K562 (cell line): Measurements from ENCODE around the gene COMMD4. TPM values are rescaled to one million over a fixed set of nuclear protein-coding genes. Genes with fewer than 3 reads are reported as not detected.

Experiments used
- JUNB ChIP-seq: fragments of 450-650 bp; formaldehyde crosslinking; conservative IDR thresholded peaks from 2 replicates; pipeline ENCODE4 v1.4.0; 2020; ENCODE audit warnings: mild to moderate bottlenecking
- NFE2L1 ChIP-seq: fragments of 450-650 bp; IDR thresholded peaks from 2 replicates; pipeline ENCODE4 v1.6.1; 2016; ENCODE audit warnings: missing genetic modification characterization, low read depth, mild to moderate bottlenecking, missing compliant biosample characterization, moderate library complexity, borderline replicate concordance
- NR4A1 ChIP-seq, 2 experiments: fragments of 250-450 bp in 1 of 2; fragments of 450-650 bp in 1 of 2; sonication (Bioruptor Pico) in 1 of 2; IDR thresholded peaks; 2 replicates each; pipeline versions ENCODE4 v1.4.0 to v1.6.1; 2016 to 2020; ENCODE audit warnings: mild to moderate bottlenecking in 2 of 2, missing compliant biosample characterization in 1 of 2, missing genetic modification characterization in 1 of 2, moderate library complexity in 1 of 2
- POLR2H ChIP-seq: IDR thresholded peaks from 2 replicates; pipeline ENCODE4 v1.6.1; 2016; ENCODE audit warnings: missing genetic modification characterization, low read depth, mild to moderate bottlenecking, control low read depth, missing compliant biosample characterization, moderate library complexity
- SMAD1 ChIP-seq: fragments of 150-350 bp; IDR thresholded peaks from 2 replicates; pipeline ENCODE4 v1.6.1; 2014; ENCODE audit warnings: low read length, low read depth; ENCODE audit not compliant: partially characterized antibody
- ZC3H8 ChIP-seq: fragments of 450-650 bp; IDR thresholded peaks from 2 replicates; pipeline ENCODE4 v1.6.1; 2017
- polyA plus RNA-seq, 8 experiments: library from polyadenylated mRNA; depleted of rRNA in 4 of 8; stranded (reverse) in 5 of 8; unstranded in 3 of 8; fragments of >200 nt; fragmentation: Nextera tagmentation in 2 of 8; fragmentation: Illumina TruSeq in 1 of 8; extraction: Ambion mirVana in 2 of 8; extraction: Trizol in 1 of 8; gene quantifications; 2 replicates each; pipeline versions ENCODE4 v1.2.1 to v1.2.3, GENCODE V29; 2011 to 2014; ENCODE audit warnings: inconsistent platforms in 1 of 8, missing spikeins in 1 of 8
- total RNA-seq, 7 experiments: library from RNA; depleted of rRNA in 6 of 7; stranded (reverse); fragments of >200 nt in 6 of 7; fragmentation: Illumina TruSeq in 2 of 7; extraction: Trizol in 2 of 7; gene quantifications; 2 replicates each; pipeline versions ENCODE4 v1.2.1 to v1.2.3, GENCODE V29; 2011 to 2021; ENCODE audit warnings: low replicate concordance in 1 of 7
- TF ChIP-seq, protein P1 (sequence below): fragments of 450-650 bp; IDR thresholded peaks from 2 replicates; pipeline ENCODE4 v1.6.1; 2016; ENCODE audit warnings: missing biosample characterization, missing genetic modification characterization
- TF ChIP-seq, protein P2 (sequence below): sonication (generic); formaldehyde crosslinking; IDR thresholded peaks from 2 replicates; pipeline ENCODE4 v1.8.1; 2023; ENCODE audit warnings: mild to moderate bottlenecking, missing genetic modification reagents
- TF ChIP-seq, protein P3 (sequence below): fragments of 200-600 bp; sonication (generic); IDR thresholded peaks from one replicate; pipeline ENCODE4 v1.6.1; 2012; ENCODE audit warnings: mild to moderate bottlenecking, low read depth, low read length, inconsistent platforms
- TF ChIP-seq, protein P4 (sequence below): fragments of 450-650 bp; IDR thresholded peaks from 2 replicates; pipeline ENCODE4 v1.6.1; 2017; ENCODE audit warnings: mild to moderate bottlenecking, moderate library complexity

The COMMD4 gene
- total and polyA plus RNA-seq, 9 of the 15 experiments (the other 6 are each of a cell fraction or from before 2014, with no cell fraction given): 20.4 to 140 (median 63.9) TPM

DNA sequence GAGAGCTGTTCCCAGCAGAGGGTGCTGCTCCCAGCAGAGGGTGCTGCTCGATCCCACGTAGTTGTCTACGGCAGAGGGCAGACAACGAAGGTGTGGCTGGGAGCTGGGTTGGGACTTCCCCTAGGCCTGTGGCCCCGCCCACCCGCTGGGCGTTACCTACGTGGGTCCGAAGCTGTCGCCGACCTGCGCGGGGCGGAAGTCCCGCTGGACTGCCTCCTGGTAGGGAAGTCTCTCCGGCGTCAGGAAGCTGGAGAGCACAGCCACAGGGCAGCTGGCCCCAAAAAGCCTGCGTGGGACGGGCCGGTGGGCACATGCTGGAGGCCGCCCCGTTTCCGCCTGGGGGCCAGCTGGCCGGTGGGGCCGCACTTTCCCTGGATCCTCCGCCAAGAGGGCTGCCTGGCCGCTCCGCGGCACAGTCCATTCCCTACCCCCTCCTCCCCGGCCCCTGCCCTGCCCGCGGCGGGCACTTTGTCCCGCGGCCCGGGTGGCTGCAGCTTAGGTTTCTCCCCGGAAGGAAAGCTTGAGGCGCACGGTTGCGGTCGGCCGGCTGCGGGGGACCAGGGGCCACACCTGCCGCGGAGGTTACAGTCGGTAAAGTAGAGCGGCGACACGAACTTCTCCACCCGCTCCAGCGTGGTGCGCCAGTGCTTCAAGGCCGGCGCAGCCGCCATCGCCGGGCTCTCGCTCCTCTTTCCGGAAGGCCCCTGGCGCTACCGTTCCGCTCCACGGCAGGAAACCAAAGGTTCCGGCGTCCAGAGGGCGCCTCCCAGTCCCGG is 32.2 kb downstream of the COMMD4 start, which contains the start of gene MAN2C1 (continued):
- TF ChIP-seq, protein P1, sequence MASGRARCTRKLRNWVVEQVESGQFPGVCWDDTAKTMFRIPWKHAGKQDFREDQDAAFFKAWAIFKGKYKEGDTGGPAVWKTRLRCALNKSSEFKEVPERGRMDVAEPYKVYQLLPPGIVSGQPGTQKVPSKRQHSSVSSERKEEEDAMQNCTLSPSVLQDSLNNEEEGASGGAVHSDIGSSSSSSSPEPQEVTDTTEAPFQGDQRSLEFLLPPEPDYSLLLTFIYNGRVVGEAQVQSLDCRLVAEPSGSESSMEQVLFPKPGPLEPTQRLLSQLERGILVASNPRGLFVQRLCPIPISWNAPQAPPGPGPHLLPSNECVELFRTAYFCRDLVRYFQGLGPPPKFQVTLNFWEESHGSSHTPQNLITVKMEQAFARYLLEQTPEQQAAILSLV (tag): no peak
- peak; percentile 19 for TF ChIP-seq SMAD1
- TF ChIP-seq ZC3H8: no peak
- TF ChIP-seq, protein P2, sequence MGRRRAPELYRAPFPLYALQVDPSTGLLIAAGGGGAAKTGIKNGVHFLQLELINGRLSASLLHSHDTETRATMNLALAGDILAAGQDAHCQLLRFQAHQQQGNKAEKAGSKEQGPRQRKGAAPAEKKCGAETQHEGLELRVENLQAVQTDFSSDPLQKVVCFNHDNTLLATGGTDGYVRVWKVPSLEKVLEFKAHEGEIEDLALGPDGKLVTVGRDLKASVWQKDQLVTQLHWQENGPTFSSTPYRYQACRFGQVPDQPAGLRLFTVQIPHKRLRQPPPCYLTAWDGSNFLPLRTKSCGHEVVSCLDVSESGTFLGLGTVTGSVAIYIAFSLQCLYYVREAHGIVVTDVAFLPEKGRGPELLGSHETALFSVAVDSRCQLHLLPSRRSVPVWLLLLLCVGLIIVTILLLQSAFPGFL: peak; percentile 99
- TF ChIP-seq NR4A1 (CRISPR knock-in tag; IDR thresholded peaks at IDR 0.05): no peak
- 0 out of 2 replicates have a peak, but pooled peaks have one; percentile 60 for TF ChIP-seq NR4A1 (tag; IDR thresholded peaks at IDR 0.05)
- peak; percentile 89 for TF ChIP-seq POLR2H (tag)
- TF ChIP-seq, protein P3, sequence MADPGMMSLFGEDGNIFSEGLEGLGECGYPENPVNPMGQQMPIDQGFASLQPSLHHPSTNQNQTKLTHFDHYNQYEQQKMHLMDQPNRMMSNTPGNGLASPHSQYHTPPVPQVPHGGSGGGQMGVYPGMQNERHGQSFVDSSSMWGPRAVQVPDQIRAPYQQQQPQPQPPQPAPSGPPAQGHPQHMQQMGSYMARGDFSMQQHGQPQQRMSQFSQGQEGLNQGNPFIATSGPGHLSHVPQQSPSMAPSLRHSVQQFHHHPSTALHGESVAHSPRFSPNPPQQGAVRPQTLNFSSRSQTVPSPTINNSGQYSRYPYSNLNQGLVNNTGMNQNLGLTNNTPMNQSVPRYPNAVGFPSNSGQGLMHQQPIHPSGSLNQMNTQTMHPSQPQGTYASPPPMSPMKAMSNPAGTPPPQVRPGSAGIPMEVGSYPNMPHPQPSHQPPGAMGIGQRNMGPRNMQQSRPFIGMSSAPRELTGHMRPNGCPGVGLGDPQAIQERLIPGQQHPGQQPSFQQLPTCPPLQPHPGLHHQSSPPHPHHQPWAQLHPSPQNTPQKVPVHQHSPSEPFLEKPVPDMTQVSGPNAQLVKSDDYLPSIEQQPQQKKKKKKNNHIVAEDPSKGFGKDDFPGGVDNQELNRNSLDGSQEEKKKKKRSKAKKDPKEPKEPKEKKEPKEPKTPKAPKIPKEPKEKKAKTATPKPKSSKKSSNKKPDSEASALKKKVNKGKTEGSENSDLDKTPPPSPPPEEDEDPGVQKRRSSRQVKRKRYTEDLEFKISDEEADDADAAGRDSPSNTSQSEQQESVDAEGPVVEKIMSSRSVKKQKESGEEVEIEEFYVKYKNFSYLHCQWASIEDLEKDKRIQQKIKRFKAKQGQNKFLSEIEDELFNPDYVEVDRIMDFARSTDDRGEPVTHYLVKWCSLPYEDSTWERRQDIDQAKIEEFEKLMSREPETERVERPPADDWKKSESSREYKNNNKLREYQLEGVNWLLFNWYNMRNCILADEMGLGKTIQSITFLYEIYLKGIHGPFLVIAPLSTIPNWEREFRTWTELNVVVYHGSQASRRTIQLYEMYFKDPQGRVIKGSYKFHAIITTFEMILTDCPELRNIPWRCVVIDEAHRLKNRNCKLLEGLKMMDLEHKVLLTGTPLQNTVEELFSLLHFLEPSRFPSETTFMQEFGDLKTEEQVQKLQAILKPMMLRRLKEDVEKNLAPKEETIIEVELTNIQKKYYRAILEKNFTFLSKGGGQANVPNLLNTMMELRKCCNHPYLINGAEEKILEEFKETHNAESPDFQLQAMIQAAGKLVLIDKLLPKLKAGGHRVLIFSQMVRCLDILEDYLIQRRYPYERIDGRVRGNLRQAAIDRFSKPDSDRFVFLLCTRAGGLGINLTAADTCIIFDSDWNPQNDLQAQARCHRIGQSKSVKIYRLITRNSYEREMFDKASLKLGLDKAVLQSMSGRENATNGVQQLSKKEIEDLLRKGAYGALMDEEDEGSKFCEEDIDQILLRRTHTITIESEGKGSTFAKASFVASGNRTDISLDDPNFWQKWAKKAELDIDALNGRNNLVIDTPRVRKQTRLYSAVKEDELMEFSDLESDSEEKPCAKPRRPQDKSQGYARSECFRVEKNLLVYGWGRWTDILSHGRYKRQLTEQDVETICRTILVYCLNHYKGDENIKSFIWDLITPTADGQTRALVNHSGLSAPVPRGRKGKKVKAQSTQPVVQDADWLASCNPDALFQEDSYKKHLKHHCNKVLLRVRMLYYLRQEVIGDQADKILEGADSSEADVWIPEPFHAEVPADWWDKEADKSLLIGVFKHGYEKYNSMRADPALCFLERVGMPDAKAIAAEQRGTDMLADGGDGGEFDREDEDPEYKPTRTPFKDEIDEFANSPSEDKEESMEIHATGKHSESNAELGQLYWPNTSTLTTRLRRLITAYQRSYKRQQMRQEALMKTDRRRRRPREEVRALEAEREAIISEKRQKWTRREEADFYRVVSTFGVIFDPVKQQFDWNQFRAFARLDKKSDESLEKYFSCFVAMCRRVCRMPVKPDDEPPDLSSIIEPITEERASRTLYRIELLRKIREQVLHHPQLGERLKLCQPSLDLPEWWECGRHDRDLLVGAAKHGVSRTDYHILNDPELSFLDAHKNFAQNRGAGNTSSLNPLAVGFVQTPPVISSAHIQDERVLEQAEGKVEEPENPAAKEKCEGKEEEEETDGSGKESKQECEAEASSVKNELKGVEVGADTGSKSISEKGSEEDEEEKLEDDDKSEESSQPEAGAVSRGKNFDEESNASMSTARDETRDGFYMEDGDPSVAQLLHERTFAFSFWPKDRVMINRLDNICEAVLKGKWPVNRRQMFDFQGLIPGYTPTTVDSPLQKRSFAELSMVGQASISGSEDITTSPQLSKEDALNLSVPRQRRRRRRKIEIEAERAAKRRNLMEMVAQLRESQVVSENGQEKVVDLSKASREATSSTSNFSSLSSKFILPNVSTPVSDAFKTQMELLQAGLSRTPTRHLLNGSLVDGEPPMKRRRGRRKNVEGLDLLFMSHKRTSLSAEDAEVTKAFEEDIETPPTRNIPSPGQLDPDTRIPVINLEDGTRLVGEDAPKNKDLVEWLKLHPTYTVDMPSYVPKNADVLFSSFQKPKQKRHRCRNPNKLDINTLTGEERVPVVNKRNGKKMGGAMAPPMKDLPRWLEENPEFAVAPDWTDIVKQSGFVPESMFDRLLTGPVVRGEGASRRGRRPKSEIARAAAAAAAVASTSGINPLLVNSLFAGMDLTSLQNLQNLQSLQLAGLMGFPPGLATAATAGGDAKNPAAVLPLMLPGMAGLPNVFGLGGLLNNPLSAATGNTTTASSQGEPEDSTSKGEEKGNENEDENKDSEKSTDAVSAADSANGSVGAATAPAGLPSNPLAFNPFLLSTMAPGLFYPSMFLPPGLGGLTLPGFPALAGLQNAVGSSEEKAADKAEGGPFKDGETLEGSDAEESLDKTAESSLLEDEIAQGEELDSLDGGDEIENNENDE: no peak
- TF ChIP-seq, protein P4, sequence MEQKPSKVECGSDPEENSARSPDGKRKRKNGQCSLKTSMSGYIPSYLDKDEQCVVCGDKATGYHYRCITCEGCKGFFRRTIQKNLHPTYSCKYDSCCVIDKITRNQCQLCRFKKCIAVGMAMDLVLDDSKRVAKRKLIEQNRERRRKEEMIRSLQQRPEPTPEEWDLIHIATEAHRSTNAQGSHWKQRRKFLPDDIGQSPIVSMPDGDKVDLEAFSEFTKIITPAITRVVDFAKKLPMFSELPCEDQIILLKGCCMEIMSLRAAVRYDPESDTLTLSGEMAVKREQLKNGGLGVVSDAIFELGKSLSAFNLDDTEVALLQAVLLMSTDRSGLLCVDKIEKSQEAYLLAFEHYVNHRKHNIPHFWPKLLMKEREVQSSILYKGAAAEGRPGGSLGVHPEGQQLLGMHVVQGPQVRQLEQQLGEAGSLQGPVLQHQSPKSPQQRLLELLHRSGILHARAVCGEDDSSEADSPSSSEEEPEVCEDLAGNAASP: no peak
- no peak for TF ChIP-seq NFE2L1 (tag)
- peak; percentile 48; the same call in 1 of the 2 replicates for TF ChIP-seq JUNB (CRISPR knock-in tag)
